Colonic mucosa (tissue), 4 donors: ENCODE results near the gene CLEC4M. TPM values are rescaled to one million over a fixed set of nuclear protein-coding genes. Genes with fewer than 3 reads are reported as not detected.

Experiments
- DNase-seq: peaks from one replicate; pipeline ENCODE4 v3.0.0-alpha.2; 2020
- H3K27ac ChIP-seq: fragments of 200-600 bp; one replicate; pipeline ENCODE4 v1.8.0; 2021
- H3K27me3 ChIP-seq: fragments of 200-600 bp; one replicate; pipeline ENCODE4 v1.8.0; 2021
- H3K36me3 ChIP-seq: fragments of 200-600 bp; one replicate; pipeline ENCODE4 v1.8.0; 2021
- H3K4me1 ChIP-seq: fragments of 200-600 bp; one replicate; pipeline ENCODE4 v1.8.0; 2021; ENCODE audit warnings: mild to moderate bottlenecking
- H3K4me3 ChIP-seq: fragments of 200-600 bp; one replicate; pipeline ENCODE4 v1.8.0; 2021
- H3K9ac ChIP-seq, 2 donors: one replicate each; pipeline ENCODE4 v1.7.0; 2013; ENCODE audit warnings: control low read depth in 2 of 2, low read depth in 2 of 2, low read length in 2 of 2
- H3K9me3 ChIP-seq: fragments of 200-600 bp; one replicate; pipeline ENCODE4 v1.8.0; 2021
- intact Hi-C: fragments of 100-400 bp; cut with DNase I; formaldehyde crosslinking; loops from one replicate; pipeline ENCODE4 v1.14.1; 2022
- total RNA-seq, 2 donors: library from RNA; stranded (reverse); fragmentation: NEBNext Ultra II Directional in 1 of 2; extraction: Animal tissue kit (Norgen Biotek cat#: 25700) in 1 of 2; gene quantifications; one replicate each; pipeline ENCODE4 v1.2.1, GENCODE V29; 2021
- TF ChIP-seq, protein P1 (sequence below): fragments of 200-600 bp; IDR thresholded peaks from one replicate; pipeline ENCODE4 v1.8.0; 2022; ENCODE audit warnings: antibody characterized with exemption, mild to moderate bottlenecking
- donor health status: healthy.
- donor health status: DM: no; HTN: no; CAD: no.
- donor health status: DM: no; HTN: no; CAD: no.

CLEC4M gene
- total RNA-seq, 2 donors from 2014 or later = not detected

DNA sequence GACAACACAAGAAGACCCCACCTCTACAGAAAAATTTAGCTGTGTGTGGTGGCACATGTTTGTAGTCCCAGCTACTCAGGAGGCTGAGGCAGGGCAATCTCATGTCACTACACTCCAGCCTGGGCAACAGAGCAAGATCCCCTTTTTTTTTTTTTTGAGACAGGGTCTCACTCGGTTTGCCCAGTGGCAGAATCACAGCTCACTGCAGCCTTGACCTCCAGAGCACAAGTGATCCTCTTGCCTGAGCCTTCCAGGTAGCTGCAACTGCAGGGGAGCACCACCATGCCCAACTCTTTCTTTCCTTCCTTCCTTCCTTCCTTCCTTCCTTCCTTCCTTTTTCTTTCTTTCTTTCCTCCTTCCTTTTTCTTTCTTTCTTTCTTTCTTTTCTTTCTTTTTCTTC is 26.9 kb upstream of the CLEC4M start:
- TF ChIP-seq, protein P1, sequence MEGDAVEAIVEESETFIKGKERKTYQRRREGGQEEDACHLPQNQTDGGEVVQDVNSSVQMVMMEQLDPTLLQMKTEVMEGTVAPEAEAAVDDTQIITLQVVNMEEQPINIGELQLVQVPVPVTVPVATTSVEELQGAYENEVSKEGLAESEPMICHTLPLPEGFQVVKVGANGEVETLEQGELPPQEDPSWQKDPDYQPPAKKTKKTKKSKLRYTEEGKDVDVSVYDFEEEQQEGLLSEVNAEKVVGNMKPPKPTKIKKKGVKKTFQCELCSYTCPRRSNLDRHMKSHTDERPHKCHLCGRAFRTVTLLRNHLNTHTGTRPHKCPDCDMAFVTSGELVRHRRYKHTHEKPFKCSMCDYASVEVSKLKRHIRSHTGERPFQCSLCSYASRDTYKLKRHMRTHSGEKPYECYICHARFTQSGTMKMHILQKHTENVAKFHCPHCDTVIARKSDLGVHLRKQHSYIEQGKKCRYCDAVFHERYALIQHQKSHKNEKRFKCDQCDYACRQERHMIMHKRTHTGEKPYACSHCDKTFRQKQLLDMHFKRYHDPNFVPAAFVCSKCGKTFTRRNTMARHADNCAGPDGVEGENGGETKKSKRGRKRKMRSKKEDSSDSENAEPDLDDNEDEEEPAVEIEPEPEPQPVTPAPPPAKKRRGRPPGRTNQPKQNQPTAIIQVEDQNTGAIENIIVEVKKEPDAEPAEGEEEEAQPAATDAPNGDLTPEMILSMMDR = no peak

DNA sequence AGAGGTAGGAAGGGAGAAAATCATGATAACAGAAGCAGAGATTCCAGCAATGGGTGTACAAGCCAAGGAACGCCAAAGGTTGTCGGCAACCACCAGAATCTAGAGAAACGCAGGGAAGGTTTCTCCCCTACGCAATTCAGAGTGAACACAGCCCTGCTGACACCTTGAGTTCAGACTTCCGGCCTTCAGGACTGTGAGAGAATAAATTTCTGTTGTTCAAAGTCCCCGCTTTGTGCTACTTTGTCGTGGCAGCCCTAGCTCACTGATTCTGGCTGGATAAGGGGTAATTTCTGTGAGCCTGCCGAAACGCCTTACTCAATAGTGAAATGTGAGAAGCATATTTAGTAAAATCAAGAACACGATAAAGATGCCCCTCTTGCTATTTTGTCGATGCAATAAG is 25.8 kb upstream of the CLEC4M start:
- H3K4me3 ChIP-seq = no peak overlapping the region
- H3K4me1 ChIP-seq = no peaks in the 10 kb centered on the region
- no peak overlapping the region for H3K9ac ChIP-seq
- DNase-seq = no peak
- no peaks in the 10 kb centered on the region for H3K9me3 ChIP-seq
- intact Hi-C loops = no loop called here
- TF ChIP-seq, protein P1 = no peak
- H3K27ac ChIP-seq = no peak overlapping the region
- H3K27me3 ChIP-seq = no peaks in the 10 kb centered on the region
- H3K36me3 ChIP-seq = no peaks in the 10 kb centered on the region

More for the DNA sequence above, 26.9 kb upstream of the CLEC4M start:
- Histone ChIP-seq H3K27ac (no peak overlapping the region), H3K4me1 (no peaks in the 10 kb centered on the region), H3K36me3 (no peaks in the 10 kb centered on the region), H3K9ac (no peak overlapping the region), H3K27me3 (no peaks in the 10 kb centered on the region), H3K9me3 (no peaks in the 10 kb centered on the region), H3K4me3 (no peak overlapping the region)
- intact Hi-C loops = no loop called here
- no peak for DNase-seq

DNA sequence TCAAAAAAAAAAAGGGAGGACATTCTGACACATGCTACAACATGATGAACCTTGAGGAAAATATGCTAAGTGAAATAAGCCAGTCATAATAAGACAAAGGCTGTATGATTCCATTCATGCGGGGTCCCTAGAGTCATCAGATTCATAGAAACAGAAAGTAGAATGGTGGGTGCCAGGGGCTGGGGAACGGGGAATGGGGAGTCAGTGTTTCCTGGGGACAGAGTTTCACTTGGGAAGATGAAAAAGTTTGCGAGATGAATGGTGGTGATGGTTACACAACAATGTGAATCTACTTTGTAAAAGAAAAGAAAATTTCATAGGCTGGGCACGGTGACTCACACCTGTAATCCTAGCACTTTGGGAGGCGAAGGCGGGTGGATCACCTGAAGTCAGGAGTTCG is 25.0 kb upstream of the CLEC4M start:
- no peaks in the 10 kb centered on the region for H3K27me3 ChIP-seq
- no peak overlapping the region for H3K9ac ChIP-seq
- no peak overlapping the region for H3K4me3 ChIP-seq
- intact Hi-C loops = no loop called here
- H3K36me3 ChIP-seq = no peaks in the 10 kb centered on the region
- TF ChIP-seq, protein P1 = no peak
- no peak for DNase-seq
- H3K27ac ChIP-seq = no peak overlapping the region
- H3K4me1 ChIP-seq = no peaks in the 10 kb centered on the region
- no peaks in the 10 kb centered on the region for H3K9me3 ChIP-seq

DNA sequence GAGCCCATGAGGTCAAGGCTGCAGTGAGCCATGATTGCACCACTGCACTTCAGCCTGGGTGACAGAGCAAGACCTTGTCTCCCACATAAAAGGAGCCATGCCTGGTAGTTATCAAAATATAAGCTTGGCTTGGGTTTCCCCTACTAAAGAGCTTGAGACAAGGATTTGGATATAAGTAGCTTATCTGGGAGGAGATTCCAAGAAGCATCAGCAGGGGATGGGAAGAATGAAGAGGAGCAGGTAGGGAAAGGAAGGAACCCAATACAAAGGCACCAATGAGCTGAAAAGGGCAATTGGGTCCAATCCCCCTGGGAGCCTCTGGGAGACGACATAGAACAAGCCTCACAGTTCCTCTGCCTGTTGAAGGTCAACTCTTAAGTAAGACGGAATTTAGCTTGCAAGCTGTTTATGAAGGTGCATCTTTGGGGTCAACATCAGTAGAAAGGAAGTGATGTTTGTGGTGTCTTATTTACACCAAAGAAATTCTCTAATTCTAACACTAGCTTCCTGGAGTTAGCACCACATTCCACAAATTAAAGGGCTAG is 23.8 kb upstream of the CLEC4M start:
- intact Hi-C loops = no loop called here
- no peaks in the 10 kb centered on the region for H3K27me3 ChIP-seq
- TF ChIP-seq, protein P1 = no peak
- no peaks in the 10 kb centered on the region for H3K36me3 ChIP-seq
- H3K4me1 ChIP-seq = no peaks in the 10 kb centered on the region
- no peaks in the 10 kb centered on the region for H3K9me3 ChIP-seq
- no peak overlapping the region for H3K9ac ChIP-seq
- no peak for DNase-seq
- no peak overlapping the region for H3K27ac ChIP-seq
- no peak overlapping the region for H3K4me3 ChIP-seq

DNA sequence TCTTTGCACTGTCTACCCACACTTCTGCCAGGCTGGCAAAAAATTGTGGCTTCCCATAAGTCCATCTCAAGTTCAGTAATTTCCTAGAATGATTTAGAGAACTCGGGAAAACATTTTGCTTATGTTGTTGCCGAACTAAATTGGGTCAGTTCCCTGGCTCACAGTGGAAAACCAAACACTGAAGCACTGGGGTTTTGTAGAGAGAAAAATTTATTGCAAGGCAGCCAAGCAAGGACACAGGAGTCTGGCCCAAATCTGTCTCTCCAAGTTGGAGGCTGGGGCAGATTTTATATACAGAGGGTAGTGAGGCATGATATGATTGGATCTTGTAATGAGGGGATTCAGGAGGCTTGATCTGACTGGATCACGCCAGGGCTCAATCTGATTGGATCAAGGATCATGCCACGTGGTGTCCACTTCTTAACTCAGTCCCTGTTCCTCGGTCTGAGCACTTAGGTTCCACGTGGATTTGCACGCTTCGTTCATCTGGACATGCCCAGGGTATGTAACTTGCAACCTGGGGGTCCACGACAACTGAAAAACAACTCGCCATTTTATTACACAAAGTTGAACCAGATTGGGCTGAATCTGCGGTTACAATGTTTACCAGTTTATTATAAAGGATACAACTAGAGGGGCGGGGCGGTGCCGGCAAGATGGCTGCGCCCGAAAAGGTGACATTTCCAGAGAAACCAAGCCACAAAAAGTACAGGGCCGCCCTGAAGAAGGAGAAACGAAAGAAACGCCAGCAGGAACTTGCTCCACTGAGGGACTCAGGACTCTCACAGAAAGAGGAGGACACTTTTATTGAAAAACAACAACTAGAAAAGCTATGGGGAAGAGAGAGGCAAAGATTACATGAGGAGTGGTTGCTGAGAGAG is 23.0 kb upstream of the CLEC4M start:
- H3K27me3 ChIP-seq = no peaks in the 10 kb centered on the region
- TF ChIP-seq, protein P1 = no peak
- H3K36me3 ChIP-seq = no peaks in the 10 kb centered on the region
- H3K27ac ChIP-seq = no peak overlapping the region
- H3K4me1 ChIP-seq = no peaks in the 10 kb centered on the region
- no peak for DNase-seq
- no peak overlapping the region for H3K9ac ChIP-seq
- intact Hi-C loops = no loop called here
- no peak overlapping the region for H3K4me3 ChIP-seq
- H3K9me3 ChIP-seq = no peaks in the 10 kb centered on the region
